HG03280 (cell line): ENCODE results near the gene ECM2.

Source experiments
- ATAC-seq: cut with Tn5 transposase; IDR thresholded peaks from one replicate; pipeline ENCODE4 v1.9.1; 2021; ENCODE audit warnings: mild to moderate bottlenecking, moderate library complexity; ENCODE audit not compliant: unreplicated experiment

Gene ECM2

DNA sequence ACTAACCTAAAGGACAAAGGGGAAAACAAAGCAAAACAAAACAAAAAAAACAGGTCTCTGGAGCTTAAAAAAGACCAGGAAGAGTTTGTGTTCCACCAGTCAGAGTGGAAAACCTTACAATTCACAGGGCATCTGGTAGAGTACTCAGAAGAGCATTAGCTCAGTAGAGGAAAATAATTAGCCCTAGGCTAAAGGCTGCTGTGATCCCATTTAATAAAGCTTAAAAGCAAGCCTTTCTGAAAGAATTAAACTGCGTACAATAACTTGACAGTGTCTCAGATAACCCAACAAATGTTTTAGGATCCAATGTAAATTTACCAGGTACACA is 7.3 kb downstream of the ECM2 start:
- ATAC-seq, result no peak

DNA sequence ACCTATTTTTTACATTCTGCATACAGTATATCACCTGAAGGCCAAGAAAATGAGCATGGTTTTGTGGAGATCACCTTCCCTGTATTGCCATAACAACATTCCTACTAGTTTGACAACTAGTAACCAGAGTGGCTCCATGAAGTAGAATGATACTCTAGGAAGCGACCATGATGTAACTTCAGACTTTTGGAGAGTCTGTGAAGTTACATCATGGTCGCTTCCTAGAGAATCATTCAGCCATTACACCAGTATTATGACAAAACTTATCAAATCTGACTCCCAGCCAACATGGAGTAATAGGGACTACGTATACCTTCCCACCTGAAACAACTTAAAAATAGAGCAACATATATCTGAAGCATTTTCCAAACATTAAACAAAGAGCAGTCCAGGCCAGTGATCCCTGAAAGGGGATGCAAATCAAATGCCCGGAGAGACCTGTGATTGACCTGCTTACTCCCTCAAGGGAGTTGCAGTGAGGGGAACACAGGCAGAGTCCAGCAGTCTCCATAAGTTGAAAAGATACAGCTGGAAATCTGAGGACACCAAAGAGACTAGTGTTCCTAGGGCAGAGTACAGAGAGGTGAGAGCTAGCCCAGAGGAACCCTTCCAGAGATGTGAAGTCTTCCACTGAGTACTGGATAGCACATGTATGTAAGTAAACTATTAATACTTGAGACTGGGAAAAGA is 7.8 kb downstream of the ECM2 start:
- no peak for ATAC-seq

DNA sequence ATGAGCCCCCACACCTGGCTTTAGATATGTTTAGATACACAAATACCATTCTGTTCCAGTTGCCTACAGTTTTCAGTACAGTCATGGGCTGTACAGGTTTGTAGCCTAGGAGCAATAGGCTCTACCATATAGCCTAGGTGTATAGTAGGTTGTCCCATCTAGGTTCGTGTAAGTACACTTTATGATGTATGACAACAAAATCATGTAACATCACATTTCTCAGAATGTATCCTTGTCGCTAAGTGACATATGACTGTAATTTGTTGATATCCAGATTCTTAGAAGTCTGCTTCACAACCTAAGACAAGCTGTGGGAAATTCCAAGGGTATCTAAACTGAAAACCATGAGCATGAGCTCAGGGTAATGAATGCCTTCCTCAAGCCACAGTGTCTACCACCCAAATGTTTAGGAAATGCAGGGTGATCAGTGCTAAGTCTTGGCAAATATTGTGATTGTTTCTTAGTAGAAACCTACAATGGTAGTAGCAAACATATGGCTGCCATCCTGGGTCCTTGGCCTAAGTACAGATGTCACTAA is 8.4 kb downstream of the ECM2 start:
- ATAC-seq, result no peak

DNA sequence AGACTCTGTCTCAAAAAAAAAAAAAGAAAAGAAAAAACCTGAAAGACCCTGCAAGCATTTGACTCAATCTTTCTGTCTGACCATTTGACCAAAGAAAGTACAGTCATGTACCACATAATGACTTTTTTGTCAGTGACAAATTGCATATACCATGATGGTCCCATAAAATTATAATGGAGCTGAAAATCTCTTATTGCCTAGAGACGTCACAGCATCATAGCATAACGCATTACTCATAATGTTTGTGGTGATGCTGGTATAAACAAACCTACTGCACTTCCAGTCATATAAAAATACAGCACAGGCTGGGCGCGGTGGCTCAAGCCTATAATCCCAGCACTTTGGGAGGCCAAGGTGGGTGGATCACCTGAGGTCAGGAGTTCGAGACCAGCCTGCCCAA is 10.5 kb downstream of the ECM2 start:
- no peak for ATAC-seq

DNA sequence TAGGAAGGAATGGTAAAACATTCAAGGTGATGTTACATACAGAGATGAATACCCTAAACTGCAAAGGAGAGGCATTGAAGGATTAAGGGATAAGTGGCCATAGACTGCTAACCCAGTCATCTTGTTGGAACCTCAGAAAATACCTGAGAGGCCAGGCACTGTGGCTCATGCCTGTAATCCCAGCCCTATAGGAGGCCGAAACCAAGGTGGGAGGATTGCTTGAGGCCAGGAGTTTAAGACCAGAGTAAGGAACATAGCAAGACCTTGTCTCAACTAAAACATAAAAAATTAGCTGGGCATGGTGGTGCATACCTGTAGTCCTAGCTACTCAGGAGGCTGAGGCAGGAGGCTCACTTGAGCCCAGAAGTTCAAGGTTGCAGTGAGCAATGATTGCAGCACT is 10.9 kb downstream of the ECM2 start:
- no peak for ATAC-seq

DNA sequence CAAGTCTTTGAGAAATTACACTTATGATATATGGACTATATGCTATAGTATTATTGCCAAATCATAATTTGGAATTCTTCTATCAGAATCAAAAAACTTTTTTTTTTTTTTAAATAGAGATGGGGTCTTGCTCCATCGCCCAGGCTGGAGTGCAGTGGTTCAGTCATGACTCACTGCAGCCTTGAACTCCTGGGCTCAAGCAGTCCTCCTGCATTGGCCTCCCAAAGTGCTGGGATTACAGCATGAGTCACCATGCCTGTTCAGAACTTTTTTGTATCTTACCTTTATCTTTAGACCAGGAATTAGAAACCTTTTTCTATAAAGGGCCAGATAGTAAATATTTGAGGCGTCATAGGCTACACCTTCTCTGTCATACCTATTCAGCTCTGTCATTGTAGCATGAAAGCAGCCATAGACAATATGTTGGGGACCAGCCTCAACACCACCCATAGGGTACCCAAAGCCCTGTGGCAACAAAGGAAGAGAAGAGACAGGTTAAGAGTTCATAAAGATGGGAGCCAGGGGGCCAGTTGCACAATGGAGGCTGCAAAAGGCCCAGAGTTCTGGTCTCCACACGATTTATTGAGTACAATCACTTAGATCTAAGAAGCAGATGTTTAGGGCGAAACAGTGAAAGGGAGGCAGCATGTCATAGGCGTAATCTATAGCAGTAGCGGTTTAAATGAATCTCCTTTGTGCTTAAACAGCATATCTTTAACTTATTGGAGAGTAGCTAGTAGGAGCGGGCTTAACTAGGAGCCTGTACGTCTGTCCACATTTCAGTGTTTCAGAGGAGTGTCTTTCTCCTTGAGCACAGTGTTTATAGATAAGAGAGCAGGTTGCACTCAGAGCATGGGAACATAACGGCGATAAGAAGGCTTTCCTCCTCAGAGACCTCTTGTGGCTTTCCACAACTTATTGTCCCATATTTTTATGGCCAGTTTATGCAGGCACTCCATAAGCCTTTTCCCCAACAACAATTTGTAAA is 12.5 kb downstream of the ECM2 start:
- ATAC-seq, result no peak

DNA sequence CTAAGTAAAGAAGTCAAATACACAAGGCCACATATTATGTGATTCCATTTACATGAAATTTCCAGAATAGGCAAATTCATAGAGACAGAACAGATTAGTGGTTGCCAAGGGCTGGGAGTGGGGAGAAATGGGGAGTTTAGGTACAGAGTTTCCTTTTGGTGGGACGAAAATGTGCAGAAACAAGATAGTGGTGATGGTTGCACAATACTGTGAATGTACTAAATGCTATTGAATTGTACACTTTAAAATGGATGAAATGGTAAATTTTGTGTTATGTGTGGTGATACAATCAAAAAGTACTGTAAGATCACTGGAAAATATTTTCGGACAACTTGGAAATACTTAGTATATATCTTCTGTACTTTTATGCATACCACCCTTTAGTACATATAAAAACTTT is 15.0 kb downstream of the ECM2 start:
- no peak for ATAC-seq

DNA sequence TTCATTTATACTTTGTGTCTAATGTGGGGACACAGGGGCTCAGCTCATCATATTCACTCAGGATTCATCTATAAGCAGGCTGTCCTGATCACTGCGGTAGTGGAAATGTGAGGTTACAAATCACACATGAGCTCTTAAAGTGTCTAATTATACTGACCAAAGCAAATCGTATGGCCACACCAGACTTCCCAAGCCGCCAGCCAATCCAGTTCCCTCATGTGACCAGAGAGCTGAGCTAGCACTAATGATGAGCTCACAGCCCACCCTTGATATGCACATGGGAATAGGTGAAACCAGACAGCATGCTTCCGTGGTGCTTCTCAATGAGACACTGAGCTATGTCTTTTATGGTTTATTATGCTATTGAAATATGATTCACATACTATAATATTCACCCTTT is 17.6 kb downstream of the ECM2 start:
- ATAC-seq, result no peak

DNA sequence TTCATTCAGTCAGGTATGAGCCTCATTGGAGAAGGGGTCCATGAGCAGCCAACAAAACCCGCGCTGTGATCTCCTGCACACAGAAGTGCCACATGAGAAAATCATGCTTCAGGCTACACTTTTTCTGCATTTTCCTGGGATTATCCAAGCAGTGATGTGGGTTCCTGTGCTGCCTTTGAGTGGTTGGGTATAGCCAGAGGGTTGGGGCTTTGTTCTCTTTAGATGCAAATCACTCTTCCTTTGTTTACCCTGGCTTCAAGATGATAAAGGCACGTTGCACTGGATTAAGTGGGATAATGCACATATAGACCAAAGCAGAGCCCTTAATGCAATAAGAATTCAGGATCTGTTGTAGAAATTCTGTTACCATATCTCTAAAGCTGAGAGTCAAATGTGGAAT is 18.7 kb downstream of the ECM2 start:
- no peak for ATAC-seq

DNA sequence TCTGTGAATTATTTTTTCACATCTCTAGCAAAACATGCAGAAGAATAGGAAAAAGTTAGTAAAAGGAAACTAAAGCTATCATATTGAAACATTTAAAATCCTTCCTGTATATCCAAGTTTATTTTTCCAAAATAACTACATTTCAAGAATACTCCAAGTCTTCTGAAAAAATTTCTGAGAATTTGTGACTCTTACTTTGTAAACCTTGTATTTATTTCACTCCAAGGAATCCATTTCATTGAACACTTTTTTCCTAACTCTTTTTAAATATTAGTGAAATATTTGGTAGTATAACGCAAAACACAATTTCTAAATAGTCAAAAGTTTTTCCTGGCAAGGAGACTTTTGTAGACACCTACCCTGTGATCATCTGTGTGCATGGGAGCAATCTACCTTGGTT is 19.3 kb downstream of the ECM2 start:
- no peak for ATAC-seq

DNA sequence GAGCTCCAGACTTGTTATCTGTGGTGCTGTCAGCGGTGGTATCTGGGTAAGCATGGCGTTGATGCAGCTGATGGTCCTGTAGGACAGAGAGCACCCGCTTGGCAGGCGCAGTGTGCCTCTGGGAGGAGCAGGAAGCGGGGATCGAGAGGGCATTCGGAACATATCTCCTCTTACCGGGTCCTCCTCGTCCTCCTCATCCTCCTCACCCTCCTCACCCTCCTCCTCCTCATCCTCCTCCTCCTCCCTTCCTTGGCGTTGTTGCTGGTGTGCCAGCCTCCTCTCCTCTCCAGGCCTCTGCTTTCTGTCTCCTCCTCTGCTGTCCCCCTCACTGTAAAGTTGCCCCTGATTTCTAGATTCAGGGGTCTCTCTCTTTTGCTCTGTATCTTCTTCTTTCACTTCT is 21.2 kb downstream of the ECM2 start:
- no peak for ATAC-seq

DNA sequence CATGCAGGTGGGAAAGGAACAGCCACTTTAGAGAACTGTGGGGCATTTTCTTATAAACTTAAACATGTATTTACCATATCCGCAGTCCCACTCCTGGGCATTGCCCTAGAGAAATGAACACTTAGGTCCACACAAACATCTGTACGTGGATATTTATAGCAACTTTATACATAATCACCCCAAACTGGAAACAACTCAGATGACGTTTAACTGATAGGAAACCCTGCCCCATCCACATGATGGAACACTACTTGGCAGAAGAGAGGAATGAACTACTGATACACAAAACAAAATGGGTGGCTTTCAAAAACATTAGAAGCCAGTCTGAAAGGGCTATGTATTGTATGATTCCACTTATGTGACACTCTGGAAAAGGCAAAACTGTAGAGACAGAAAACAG is 22.4 kb downstream of the ECM2 start:
- no peak for ATAC-seq

DNA sequence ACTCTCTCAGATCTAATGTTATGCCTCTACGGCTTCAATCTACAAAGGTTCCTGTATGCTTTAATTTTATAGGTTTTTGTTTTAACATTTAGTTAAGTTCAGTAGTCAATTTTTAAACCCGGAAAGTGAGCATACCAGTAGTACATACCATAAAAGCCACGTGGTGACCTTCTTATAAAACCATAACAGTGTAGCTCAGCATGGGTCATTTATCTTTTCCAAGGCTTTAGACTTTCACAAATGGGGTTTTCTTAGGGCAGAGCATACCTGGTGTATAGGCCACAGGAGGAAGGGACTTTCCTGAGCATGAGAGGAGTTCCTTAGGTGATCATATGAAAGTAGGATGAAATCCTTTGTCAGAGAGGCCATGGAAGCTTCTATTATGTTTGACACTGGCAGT is 23.2 kb downstream of the ECM2 start:
- no peak for ATAC-seq

DNA sequence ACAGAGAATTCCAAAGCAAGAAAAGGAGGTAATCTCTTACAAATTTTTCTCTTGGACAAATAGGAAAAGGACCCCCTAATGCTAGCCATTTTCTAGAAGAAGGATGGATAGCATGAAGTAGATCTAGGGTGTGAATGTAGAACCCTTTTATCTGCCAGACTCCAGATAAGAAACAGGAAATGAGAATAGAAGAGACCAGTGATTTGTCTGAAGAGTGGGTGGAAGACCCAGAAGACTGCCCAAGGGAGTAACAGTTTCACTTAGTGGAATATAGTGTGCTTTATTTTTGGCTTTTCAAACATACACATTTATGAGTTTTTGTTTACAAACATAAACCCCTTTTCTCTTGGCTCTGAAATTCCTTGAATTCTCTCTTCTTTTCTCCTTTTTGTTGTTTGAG is 25.0 kb downstream of the ECM2 start:
- ATAC-seq, result no peak

DNA sequence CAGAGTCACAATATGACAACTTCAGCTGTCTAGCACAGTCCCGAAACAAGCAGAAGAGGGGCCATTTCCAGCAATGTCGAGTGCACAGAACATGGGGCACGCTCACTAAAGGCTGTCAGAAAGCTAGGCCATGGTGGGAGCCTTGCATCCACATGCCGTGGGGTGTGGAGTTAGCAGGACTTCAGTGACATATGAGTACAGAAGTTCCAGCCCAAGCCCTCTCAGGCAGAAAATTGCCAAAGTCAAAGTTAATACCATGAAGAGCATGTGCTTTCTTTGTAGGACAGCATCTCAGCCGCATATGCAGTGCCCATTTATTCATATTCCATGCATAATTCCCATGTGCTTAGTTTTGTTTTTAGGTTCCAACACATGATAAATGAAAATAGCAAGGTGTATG is 26.7 kb downstream of the ECM2 start:
- ATAC-seq, result no peak

DNA sequence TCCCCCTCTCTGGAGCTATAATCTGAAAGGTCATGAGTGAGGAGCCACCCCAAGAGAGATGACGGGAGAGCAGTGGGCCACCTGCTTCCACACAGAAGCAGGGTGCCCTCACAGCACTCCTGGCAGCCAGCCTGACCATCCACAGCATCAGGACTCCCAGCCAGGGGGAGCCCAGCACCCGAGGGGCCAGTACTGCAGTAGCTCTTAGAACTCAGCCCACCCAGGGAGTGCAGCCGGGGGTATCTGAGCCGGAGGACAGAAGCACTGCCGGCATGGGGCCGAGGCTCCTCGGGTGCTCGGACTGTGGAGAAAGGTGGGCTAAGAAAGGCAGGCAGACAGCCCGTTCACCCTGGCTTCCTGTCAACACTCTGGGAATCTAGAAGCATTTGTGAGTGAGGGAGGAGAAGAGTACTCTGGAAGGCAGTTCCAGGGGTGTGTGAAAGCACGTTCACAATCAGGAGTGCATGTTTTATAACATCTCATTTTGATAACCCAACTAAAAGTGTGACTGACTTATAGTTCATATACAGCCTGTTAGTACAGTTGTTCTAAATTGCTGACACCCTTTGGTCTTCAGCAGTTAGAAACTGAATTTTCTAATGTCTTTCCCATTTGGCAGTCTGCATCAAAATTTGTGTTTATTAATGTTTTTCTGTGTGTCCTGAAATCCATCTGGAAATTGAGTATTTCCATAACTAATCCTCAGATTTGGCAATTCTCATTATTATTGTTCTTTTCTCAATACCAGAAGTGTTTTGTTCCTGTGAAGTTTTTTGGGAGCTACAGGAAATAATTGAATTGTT is 27.6 kb downstream of the ECM2 start:
- no peak for ATAC-seq

DNA sequence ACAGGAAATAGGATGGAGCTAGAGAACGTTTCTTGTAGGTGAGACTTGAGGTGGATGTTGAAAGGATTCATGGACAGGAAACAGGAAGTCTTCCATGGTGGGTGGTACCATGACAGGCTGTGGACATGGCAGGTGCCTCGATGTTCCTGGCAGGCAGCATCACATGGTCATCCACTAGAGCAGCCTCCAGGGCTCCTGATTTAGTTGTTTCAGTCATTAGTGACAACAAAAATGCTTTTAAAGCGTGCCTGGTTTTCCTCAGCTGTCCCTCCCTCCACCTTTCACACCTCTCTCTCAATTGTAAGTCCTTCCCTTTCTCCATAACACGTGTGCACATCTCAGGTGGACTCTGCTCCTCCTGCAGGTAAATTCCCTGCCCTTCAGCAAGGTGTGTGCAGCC is 28.3 kb downstream of the ECM2 start:
- no peak for ATAC-seq

DNA sequence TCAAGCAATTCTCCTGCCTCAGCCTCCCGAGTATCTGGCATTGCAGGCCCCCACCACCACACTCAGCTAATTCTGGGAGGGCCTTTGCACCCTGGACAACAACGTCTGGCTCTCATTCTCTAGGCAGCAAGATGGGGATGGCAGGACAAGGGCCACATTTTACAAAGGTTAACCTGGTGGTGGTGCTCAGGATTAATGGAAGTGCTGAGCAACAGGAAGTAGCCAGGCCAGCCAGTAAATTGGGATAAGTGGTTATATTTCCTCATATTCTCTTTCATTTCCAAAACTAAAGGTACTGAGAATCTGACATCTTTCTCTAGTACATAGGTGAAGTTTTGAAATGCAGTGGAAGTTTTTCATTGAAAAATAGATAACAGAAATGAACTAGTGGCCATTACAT is 28.8 kb downstream of the ECM2 start:
- no peak for ATAC-seq

DNA sequence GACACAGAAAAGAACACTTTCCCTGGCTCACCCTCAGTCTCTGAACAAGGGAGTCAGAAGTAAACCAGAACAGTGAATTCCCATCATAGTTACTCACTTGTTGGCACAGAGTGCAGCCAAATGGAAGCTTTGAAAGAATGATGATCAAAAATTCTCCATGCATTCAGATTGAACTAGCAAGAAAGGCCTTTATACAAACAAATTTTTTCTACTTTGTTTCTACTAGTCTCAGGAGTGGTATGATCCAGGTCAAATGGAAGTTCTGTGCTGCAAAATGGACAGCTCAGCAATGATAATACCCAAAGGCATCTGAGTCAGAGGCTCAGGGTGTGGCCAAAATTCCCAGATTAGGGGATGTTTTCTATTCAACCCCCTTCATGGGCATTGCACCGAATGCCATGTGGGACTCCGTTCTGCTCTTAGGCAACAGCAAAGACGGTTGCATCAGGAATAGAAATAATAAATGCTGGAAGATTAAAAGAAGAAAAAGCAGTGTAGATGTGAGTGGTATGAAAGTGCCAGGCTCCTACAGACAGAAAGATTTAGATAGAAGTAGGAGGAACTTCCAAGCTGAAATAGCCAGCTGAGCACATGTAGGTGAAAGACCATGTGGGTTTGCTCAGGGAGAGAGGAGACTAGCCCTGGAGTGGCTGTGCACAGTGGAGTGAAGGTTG is 29.5 kb downstream of the ECM2 start:
- ATAC-seq, result no peak

DNA sequence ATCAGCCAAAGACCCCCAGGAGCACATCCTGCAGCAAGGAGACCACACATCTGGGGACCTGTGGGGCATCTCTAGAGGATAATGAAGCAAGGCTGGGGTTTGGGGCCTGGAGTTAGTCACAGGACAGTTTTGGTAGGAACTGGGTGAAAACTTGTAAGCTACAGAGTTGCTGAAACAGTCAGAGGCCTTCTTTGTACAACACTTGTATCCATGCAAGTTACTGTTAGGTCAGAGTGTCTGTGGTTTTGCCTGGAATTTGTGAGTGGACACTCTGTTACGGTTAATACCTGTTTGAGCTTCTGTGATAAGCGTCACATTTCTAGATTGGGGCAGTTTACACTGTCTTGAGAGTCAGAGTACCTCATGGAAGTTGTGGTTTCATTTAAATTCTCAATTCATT is 30.9 kb downstream of the ECM2 start:
- no peak for ATAC-seq

DNA sequence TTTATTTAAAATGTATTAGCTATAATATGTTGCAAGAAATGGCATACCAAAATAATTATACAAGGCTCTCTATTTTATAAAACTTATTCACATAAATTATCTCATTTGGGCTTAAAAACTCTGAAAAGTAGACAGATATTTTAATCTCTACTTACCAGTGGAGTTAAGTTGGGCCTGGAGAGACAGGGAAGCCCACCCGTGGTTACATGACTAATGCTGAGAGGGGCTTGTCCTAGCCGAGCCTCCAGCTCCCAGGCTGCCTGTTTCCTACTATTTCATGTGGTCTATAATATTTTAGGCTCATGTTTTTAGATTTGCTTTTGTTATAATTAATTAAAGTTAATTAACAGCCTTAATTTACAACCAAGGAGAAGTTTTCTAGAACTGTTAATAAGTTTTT is 32.6 kb downstream of the ECM2 start:
- no peak for ATAC-seq
